GM12801 (cell line): ENCODE results near the gene TADA2B.

Experiments
- CTCF ChIP-seq: IDR thresholded peaks from one replicate; pipeline ENCODE4 v1.5.1; 2011; ENCODE audit warnings: control low read depth; ENCODE audit not compliant: insufficient read length; ENCODE audit errors: extremely low read depth

The TADA2B gene

GRCh38 chr4:7041801-7042502 is 1.2 kb upstream of the TADA2B start:
- no peak for TF ChIP-seq CTCF

GRCh38 chr4:7042503-7043283 is 479 bp upstream of the TADA2B start:
- TF ChIP-seq CTCF, result no peak

- TF ChIP-seq CTCF, result no peak
These were observed 1.2 kb downstream of the TADA2B start for GRCh38 chr4:7044137-7044930.

- TF ChIP-seq CTCF, result no peak
These were observed 2.4 kb downstream of the TADA2B start for GRCh38 chr4:7045553-7045952.

GRCh38 chr4:7045961-7046921 is 3.1 kb downstream of the TADA2B start:
- no peak for TF ChIP-seq CTCF

GRCh38 chr4:7046971-7047370 is 3.8 kb downstream of the TADA2B start:
- no peak for TF ChIP-seq CTCF
